Measurements from ENCODE around the gene NDOR1.

GRCh38 chr9:137160716-137161557, 44.6 kb upstream of the NDOR1 start:
- no peak for TF ChIP-seq EP300 (IDR thresholded peaks at IDR 0.05)
- no peak for TF ChIP-seq POLR2AphosphoS5 (IDR thresholded peaks at IDR 0.05)
- TF ChIP-seq CTCF (IDR thresholded peaks at IDR 0.05): no peak

All from esophagus muscularis mucosa (tissue), 4 donors.